ENCODE results near the gene SLK. TPM values are rescaled to one million over a fixed set of nuclear protein-coding genes. Genes with fewer than 3 reads are reported as not detected.

The SLK gene
- total RNA-seq, 1 donor from 2014 or later: 26.7 TPM

GRCh38 chr10:103951183-103951582, 15.8 kb upstream of the SLK start:
- H3K27me3 Mint-ChIP-seq (ENCODE audit: low read depth): peaks cover 9% of the 10 kb centered on the region
- H3K36me3 Mint-ChIP-seq (ENCODE audit: low read depth): peaks cover 3% of the 10 kb centered on the region
- peaks cover 12% of the 10 kb centered on the region for H3K9me3 Mint-ChIP-seq
- H3K4me3 Mint-ChIP-seq (ENCODE audit: low read depth): no peak overlapping the region
- DNase-seq (ENCODE audit: low spot score): no peak
- H3K4me1 Mint-ChIP-seq (ENCODE audit: low read depth): peaks cover 12% of the 10 kb centered on the region
- intact Hi-C loops (cut with micrococcal nuclease): no loop called here
- no peak overlapping the region for H3K27ac Mint-ChIP-seq

- H3K9me3 Mint-ChIP-seq: peaks cover 12% of the 10 kb centered on the region
- H3K27me3 Mint-ChIP-seq (ENCODE audit: low read depth): peaks cover 9% of the 10 kb centered on the region
- peaks cover 3% of the 10 kb centered on the region for H3K36me3 Mint-ChIP-seq (ENCODE audit: low read depth)
- no peak for DNase-seq (ENCODE audit: low spot score)
- H3K4me1 Mint-ChIP-seq (ENCODE audit: low read depth): peaks cover 10% of the 10 kb centered on the region
- no peak overlapping the region for H3K27ac Mint-ChIP-seq
- intact Hi-C loops (cut with micrococcal nuclease): no loop called here
- H3K4me3 Mint-ChIP-seq (ENCODE audit: low read depth): no peak overlapping the region
Measured at GRCh38 chr10:103951942-103952341, 15.0 kb upstream of the SLK start.

- Mint-ChIP-seq H3K27me3 (ENCODE audit: low read depth) (peaks cover 24% of the 10 kb centered on the region), H3K36me3 (ENCODE audit: low read depth) (peaks cover 3% of the 10 kb centered on the region), H3K9me3 (peaks cover 12% of the 10 kb centered on the region), H3K4me1 (ENCODE audit: low read depth) (no peaks in the 10 kb centered on the region), H3K27ac (no peak overlapping the region), H3K4me3 (ENCODE audit: low read depth) (no peak overlapping the region)
- intact Hi-C loops (cut with micrococcal nuclease): no loop called here
- no peak for DNase-seq (ENCODE audit: low spot score)
Measured at GRCh38 chr10:103954543-103954942, 12.4 kb upstream of the SLK start.

GRCh38 chr10:103958996-103959395, 7.9 kb upstream of the SLK start:
- DNase-seq (ENCODE audit: low spot score): no peak
- H3K9me3 Mint-ChIP-seq: peaks cover 12% of the 10 kb centered on the region
- H3K4me1 Mint-ChIP-seq (ENCODE audit: low read depth): no peaks in the 10 kb centered on the region
- peaks cover 34% of the 10 kb centered on the region for H3K27me3 Mint-ChIP-seq (ENCODE audit: low read depth)
- no peak overlapping the region for H3K4me3 Mint-ChIP-seq (ENCODE audit: low read depth)
- H3K36me3 Mint-ChIP-seq (ENCODE audit: low read depth): peaks cover 3% of the 10 kb centered on the region
- intact Hi-C loops (cut with micrococcal nuclease): no loop called here
- no peak overlapping the region for H3K27ac Mint-ChIP-seq

- Mint-ChIP-seq H3K27me3 (ENCODE audit: low read depth) (peaks cover 29% of the 10 kb centered on the region), H3K27ac (no peak overlapping the region), H3K4me3 (ENCODE audit: low read depth) (no peak overlapping the region), H3K9me3 (peaks cover 2% of the 10 kb centered on the region), H3K4me1 (ENCODE audit: low read depth) (no peaks in the 10 kb centered on the region), H3K36me3 (ENCODE audit: low read depth) (no peaks in the 10 kb centered on the region)
- no peak for DNase-seq (ENCODE audit: low spot score)
- intact Hi-C loops (cut with micrococcal nuclease): loop anchor here (10.0 kb wide), 1 partner anchor 295 kb away; the partner anchor contains the start of gene GSTO1
Measured at GRCh38 chr10:103960103-103960502, 6.8 kb upstream of the SLK start.

- no peak for DNase-seq (ENCODE audit: low spot score)
- H3K27ac Mint-ChIP-seq: peak overlapping the region; percentile 82
- peak overlapping the region; percentile 91 for H3K4me3 Mint-ChIP-seq (ENCODE audit: low read depth)
- H3K27me3 Mint-ChIP-seq (ENCODE audit: low read depth): no peaks in the 10 kb centered on the region
- peaks cover 12% of the 10 kb centered on the region for H3K36me3 Mint-ChIP-seq (ENCODE audit: low read depth)
- intact Hi-C loops (cut with micrococcal nuclease): loop anchor here (1.0 to 10.0 kb wide), 5 partner anchors 15 to 287 kb away; partner anchors contain the start of genes GSTO1 and STN1
- H3K4me1 Mint-ChIP-seq (ENCODE audit: low read depth): peaks cover 31% of the 10 kb centered on the region
- H3K9me3 Mint-ChIP-seq: no peaks in the 10 kb centered on the region
Measured at GRCh38 chr10:103967448-103968071, 620 bp downstream of the SLK start.

- peaks cover 15% of the 10 kb centered on the region for H3K36me3 Mint-ChIP-seq (ENCODE audit: low read depth)
- peaks cover 40% of the 10 kb centered on the region for H3K4me1 Mint-ChIP-seq (ENCODE audit: low read depth)
Measured at GRCh38 chr10:103968441-103969391, 1.8 kb downstream of the SLK start.

GRCh38 chr10:103969436-103969835, 2.5 kb downstream of the SLK start:
- intact Hi-C loops (cut with micrococcal nuclease): loop anchor here (2.0 to 10.0 kb wide), 2 partner anchors 13 to 285 kb away; partner anchors contain the start of gene GSTO1
- Mint-ChIP-seq H3K4me1 (ENCODE audit: low read depth) (peaks cover 44% of the 10 kb centered on the region), H3K27me3 (ENCODE audit: low read depth) (no peaks in the 10 kb centered on the region), H3K9me3 (no peaks in the 10 kb centered on the region), H3K4me3 (ENCODE audit: low read depth) (peak overlapping the region; percentile 91), H3K36me3 (ENCODE audit: low read depth) (peaks cover 19% of the 10 kb centered on the region), H3K27ac (peak overlapping the region; percentile 10)
- DNase-seq (ENCODE audit: low spot score): no peak

More at GRCh38 chr10:103968441-103969391, 1.8 kb downstream of the SLK start:
- peak overlapping the region; percentile 91 for H3K4me3 Mint-ChIP-seq (ENCODE audit: low read depth)
- peak overlapping the region; percentile 38 for H3K27ac Mint-ChIP-seq
- intact Hi-C loops (cut with micrococcal nuclease): loop anchor here (1.0 to 10.0 kb wide), 3 partner anchors 14 to 286 kb away; partner anchors contain the start of genes GSTO1 and STN1
- no peaks in the 10 kb centered on the region for H3K27me3 Mint-ChIP-seq (ENCODE audit: low read depth)
- no peak for DNase-seq (ENCODE audit: low spot score)
- H3K9me3 Mint-ChIP-seq: no peaks in the 10 kb centered on the region

- intact Hi-C loops (cut with micrococcal nuclease): loop anchor here (2.0 to 10.0 kb wide), 2 partner anchors 13 to 285 kb away; partner anchors contain the start of gene GSTO1
- Mint-ChIP-seq H3K4me3 (ENCODE audit: low read depth) (peak overlapping the region; percentile 91), H3K27ac (no peak overlapping the region), H3K9me3 (no peaks in the 10 kb centered on the region), H3K27me3 (ENCODE audit: low read depth) (no peaks in the 10 kb centered on the region), H3K36me3 (ENCODE audit: low read depth) (peaks cover 22% of the 10 kb centered on the region), H3K4me1 (ENCODE audit: low read depth) (peaks cover 46% of the 10 kb centered on the region)
- DNase-seq (ENCODE audit: low spot score): no peak
Measured at GRCh38 chr10:103969857-103970627, 3.1 kb downstream of the SLK start.

GRCh38 chr10:103975169-103975568, 8.2 kb downstream of the SLK start:
- Mint-ChIP-seq H3K27me3 (ENCODE audit: low read depth) (no peaks in the 10 kb centered on the region), H3K4me1 (ENCODE audit: low read depth) (peaks cover 35% of the 10 kb centered on the region), H3K9me3 (no peaks in the 10 kb centered on the region), H3K27ac (no peak overlapping the region), H3K4me3 (ENCODE audit: low read depth) (no peak overlapping the region), H3K36me3 (ENCODE audit: low read depth) (peaks cover 17% of the 10 kb centered on the region)
- no peak for DNase-seq (ENCODE audit: low spot score)
- intact Hi-C loops (cut with micrococcal nuclease): no loop called here

- Mint-ChIP-seq H3K9me3 (no peaks in the 10 kb centered on the region), H3K36me3 (ENCODE audit: low read depth) (peaks cover 17% of the 10 kb centered on the region), H3K27ac (no peak overlapping the region), H3K4me1 (ENCODE audit: low read depth) (peaks cover 44% of the 10 kb centered on the region), H3K4me3 (ENCODE audit: low read depth) (no peak overlapping the region), H3K27me3 (ENCODE audit: low read depth) (no peaks in the 10 kb centered on the region)
- DNase-seq (ENCODE audit: low spot score): no peak
- intact Hi-C loops (cut with micrococcal nuclease): no loop called here
Measured at GRCh38 chr10:103977204-103977603, 10.3 kb downstream of the SLK start.

GRCh38 chr10:103979530-103979929, 12.6 kb downstream of the SLK start:
- Mint-ChIP-seq H3K9me3 (no peaks in the 10 kb centered on the region), H3K27ac (no peak overlapping the region), H3K27me3 (ENCODE audit: low read depth) (no peaks in the 10 kb centered on the region), H3K4me3 (ENCODE audit: low read depth) (no peak overlapping the region), H3K36me3 (ENCODE audit: low read depth) (peaks cover 12% of the 10 kb centered on the region), H3K4me1 (ENCODE audit: low read depth) (peaks cover 49% of the 10 kb centered on the region)
- intact Hi-C loops (cut with micrococcal nuclease): no loop called here
- no peak for DNase-seq (ENCODE audit: low spot score)

Measured in activated T-helper 2 cell treated with anti-CD3 and anti-CD28 coated beads, Interferon-gamma antibody, Interleukin-2, Interleukin-4, amounts not matched to agents 10 μg/mL and 5 μg/mL and 100 μg/mL, durations not matched to agents 14 hours and 24 hours and 36 hours (primary cell).